T-helper 22 cell (primary cell): Measurements from ENCODE around the gene CUL4A.
"Not testable (repeated sequence)": the region's sequence is repeated elsewhere in the genome, so short reads cannot be mapped to it uniquely, and the experiment has no call there.

ENCODE experiments used
- DNase-seq: peaks from one replicate; pipeline ENCODE4 v3.0.0-alpha.2; 2020; ENCODE audit warnings: low read depth

The CUL4A gene

DNA sequence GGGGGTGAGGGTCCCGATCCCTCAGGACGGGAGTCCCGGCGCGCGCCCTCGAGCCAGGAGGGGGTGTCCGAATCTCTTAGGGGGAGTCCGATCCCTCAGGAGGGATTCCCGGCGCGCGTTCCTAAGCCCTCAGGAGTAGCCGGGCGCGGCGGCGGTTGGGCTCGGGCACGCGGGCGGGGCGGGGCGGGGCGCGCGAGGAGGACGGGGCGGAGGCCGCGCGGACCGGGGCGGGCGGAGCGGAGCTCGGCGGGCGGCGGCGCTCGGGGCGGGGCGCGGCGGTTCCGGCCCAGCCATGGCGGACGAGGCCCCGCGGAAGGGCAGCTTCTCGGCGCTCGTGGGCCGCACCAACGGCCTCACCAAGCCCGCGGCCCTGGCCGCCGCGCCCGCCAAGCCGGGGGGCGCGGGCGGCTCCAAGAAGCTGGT lies at the start of gene CUL4A:
Gene CUL4A (plus strand): TSS at position 278 of the 423 bp plus-strand sequence. CDS start 15 bp downstream, at position 293.
- peak; percentile 54 for DNase-seq

DNA sequence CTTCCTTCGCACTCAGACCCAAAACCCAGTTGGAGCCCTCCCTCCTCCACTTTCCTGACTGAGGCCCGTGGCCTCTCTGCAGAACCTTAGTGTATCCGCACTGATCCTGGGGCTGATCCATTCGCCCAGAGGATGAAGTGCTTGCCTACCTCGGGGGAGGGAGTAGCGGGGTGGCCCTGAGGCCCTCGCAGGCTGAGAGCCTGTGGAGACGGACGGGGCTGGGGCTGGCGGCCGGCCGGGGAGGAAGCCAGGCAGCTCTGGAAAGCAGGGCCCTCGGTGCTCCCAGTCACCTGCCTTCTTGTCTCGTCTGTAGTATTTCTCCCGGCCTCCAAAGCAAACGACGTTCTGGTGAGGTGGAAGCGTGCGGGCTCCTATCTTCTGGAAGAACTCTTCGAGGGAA lies 49.7 kb upstream of the CUL4A start:
- no peak for DNase-seq

GRCh38 chr13:113160983-113161382 lies 48.4 kb upstream of the CUL4A start:
- no peak for DNase-seq

DNA sequence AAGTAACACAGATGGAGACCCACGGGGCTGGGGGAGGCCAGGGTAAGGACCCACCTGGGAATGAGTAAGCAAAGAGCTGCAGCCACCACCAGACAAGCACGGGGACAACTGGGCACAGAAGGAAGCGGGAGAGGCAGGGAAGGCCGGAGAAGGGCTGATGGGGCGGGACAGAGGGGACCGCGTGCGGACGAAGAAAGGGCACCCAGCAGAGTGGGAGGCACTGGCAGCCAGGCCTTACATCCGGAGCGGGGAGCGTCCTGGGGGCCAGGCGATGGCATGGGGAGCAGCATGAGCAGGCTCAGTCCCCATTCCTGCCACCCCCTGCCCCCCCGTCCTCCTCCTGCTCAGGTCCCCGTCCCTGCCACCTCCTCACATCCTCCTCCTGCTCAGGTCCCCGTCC lies 48.0 kb upstream of the CUL4A start:
- DNase-seq, result no peak

DNA sequence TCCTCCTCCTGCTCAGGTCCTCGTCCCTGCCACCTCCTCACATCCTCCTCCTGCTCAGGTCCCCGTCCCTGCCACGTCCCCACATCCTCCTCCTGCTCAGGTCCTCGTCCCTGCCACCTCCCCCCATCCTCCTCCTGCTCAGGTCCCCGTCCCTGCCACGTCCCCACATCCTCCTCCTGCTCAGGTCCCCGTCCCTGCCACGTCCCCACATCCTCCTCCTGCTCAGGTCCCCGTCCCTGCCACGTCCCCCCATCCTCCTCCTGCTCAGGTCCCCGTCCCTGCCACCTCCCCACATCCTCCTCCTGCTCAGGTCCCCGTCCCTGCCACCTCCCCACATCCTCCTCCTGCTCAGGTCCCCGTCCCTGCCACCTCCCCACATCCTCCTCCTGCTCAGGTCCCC lies 47.4 kb upstream of the CUL4A start:
- not testable (repeated sequence) for DNase-seq

- DNase-seq, result no peak
These were observed 46.4 kb upstream of the CUL4A start for GRCh38 chr13:113162783-113163685.

DNA sequence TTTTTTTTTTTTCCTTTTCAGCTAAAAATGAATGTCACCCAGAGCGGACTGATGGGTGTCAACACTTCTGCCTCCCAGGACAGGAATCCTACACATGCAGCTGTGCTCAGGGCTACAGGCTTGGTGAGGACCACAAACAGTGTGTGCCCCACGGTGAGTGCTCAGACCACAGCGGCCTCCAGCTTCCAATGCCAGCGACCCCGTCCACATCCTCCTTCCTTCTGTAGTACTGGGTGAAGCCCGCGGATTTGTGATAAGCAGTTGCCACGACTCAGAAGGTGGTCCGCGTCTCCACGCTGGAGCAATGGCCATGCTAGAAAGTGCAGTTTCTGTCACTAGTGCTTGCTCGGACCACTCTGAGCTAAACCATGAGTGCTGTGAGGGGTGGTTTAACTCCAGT lies 44.9 kb upstream of the CUL4A start:
- DNase-seq, result no peak

DNA sequence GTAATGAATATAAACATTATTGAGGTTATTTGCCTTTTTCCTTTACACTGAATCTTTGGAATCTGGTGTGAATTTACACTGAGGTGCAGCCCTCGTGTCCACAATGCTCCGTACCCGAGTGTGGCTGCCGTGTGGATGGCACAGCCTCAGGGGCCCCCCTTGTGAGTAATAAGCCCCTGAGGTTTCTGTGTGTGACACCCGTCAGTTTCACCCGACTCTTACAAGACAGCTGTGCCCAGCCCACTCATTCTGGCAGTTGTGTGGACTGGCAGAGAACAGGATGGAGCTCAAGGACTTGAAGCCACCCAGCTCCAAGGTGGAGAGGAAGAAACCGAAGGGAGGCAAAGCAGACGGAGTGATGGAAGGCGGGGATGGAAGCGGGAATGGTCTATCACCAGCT lies 43.1 kb upstream of the CUL4A start:
- DNase-seq, result no peak

DNA sequence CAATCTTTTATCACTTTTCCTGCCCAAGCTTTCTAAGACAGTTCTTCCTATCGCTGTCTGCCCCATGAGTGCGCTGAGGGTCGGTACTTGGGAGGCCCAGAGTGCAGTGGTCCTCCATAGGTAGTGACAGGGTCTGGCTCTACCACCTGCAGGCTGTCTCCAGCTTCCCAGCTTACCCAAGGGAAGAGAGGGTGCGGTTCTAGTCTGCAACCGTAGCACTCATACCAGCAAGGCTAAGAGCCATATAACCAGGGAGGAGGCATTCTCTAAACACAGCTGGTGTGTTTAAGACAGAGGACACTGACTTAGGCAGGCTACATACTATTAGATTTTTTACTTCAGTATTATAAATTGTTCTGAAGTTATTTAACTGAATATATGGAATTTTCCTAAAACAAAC lies 42.7 kb upstream of the CUL4A start:
- no peak for DNase-seq

- no peak for DNase-seq
These were observed 42.3 kb upstream of the CUL4A start for GRCh38 chr13:113167155-113167554.

GRCh38 chr13:113167575-113167974 lies 41.8 kb upstream of the CUL4A start:
- no peak for DNase-seq

GRCh38 chr13:113168211-113168610 lies 41.2 kb upstream of the CUL4A start:
- DNase-seq, result no peak

DNA sequence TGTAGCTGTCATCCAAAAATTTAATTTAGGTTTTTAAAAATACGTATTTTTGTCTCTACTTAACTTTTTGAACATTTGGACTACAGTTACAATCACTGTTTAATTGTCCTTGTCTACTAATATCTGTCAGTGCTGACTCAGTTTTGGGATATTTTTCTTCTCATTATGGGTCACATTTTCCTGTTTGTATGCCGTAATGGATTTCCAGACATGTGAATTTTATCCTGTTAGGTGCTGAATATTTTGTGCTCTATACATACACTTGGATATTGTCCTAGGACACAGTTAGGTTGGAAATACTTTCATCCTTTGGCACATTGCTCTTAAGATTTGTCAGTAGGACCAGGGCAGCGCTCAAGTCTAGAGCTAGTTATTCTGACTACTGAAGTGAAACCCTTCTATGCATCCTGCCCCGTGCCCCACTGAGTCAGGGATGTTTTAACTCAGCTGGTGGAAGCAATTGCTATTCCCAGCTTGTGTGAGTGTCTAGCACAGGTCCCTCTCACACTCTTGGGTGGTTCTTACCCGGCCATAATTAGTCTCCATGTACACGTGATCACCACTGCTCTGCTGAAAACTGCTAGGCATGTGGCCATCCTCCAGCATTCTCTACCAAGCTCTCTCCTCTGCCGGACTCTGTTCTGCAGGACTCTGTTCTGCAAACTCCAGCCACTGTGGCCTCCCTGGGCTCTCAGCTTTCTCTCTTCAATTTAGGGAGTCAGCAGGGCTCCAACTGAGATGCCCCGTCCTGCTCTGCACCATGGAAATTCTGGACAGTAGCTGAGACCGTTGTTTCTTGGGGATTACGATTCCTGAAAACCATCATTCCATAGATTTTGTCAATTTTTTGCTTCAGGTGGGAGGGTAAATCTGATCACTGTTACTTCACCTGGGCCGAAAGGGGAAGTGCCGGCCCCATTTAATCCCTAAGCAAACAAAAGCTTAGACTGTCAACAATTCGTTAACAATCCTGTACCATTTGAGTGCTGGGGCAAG lies 39.8 kb upstream of the CUL4A start:
- no peak for DNase-seq

- DNase-seq, result no peak
These were observed 38.9 kb upstream of the CUL4A start for GRCh38 chr13:113170511-113170910.

DNA sequence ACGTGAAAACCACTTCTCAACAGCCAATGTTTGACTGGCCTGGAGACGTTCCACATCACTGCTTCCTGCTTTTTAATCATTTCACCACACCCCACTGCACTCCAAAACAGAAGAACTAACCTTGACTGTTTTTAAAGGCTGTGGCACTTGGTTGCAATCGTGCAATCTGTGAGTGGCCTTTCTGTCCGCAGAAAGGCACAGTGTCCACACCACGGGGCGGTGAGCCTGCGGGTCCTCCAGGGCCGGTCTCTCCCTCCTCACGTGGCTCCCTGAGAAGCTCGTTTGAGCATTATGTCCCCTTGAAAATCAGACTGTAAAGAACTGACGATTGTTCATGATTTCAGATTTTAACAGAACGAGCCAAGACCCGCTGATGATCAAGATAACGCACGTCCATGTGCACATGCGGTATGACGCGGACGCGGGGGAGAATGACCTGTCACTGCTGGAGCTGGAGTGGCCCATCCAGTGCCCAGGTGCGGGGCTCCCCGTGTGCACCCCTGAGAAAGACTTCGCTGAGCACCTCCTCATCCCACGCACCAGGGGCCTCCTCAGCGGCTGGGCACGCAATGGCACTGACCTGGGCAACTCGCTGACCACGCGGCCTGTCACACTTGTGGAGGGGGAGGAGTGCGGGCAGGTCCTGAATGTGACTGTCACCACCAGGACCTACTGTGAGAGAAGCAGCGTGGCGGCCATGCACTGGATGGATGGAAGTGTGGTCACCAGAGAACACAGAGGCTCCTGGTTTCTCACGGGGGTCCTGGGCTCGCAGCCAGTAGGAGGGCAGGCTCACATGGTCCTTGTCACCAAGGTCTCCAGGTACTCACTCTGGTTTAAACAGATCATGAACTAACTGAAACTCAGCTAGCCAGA lies 37.9 kb upstream of the CUL4A start:
- no peak for DNase-seq

GRCh38 chr13:113172419-113172926 lies 36.9 kb upstream of the CUL4A start:
- no peak for DNase-seq

DNA sequence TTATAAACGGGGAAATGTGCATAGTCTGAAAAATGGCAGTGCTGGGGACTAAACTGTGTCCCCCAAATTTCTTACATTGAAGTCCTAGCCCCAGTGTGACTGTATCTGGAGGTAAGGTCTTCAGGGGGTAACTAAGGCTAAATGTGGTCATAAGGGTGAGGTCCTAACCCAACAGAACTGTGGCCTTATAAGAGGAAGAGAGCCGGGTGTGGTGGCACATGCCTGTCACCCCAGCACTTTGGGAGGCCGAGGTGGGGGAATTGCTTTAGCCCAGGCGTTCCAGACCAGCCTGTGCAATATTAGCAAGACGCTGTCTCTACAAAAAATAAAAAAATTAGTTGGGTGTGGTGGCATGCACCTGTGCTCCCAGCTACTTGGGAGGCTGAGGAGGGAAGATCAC lies 33.1 kb upstream of the CUL4A start:
- peak; percentile 53 for DNase-seq

DNA sequence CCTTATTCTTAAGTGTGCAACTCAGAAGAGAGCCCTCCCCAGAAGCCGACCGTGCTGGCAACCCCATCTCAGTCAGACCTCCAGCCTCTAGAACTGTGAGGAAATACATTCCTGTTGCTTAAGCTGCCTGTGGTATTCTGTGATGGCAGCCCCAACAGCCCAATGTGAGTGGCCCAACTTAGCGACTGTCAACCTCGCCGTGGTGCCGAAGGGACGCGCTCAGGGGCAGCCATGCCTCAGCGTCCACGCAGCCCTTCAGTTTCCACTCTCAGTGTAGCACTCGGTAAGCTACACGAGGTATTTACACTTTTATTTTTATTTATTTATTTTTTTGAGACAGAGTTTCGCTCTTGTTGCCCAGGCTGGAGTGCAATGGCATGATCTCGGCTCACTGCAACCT lies 32.6 kb upstream of the CUL4A start:
- no peak for DNase-seq

- DNase-seq, result no peak
These were observed 31.1 kb upstream of the CUL4A start for GRCh38 chr13:113178070-113178895.

DNA sequence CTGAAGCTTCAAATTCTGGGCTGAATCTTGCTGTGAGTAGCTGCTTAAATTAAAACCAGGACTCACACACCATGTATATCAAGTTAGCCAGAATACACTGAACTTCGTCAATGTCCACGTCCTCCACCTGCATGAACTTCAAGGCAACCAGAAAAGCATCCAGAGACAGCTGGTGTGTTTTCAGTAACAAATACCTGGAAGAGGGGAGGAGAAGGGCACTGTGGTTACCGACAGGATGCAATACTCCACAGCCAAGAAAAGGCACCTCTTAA lies 30.6 kb upstream of the CUL4A start:
- no peak for DNase-seq
